GM19238 (cell line): ENCODE data around the gene TASP1.

ENCODE experiments used
- DNase-seq: peaks from one replicate; pipeline ENCODE4 v3.0.0; 2011; ENCODE audit warnings: low spot score; ENCODE audit not compliant: insufficient read length

Gene TASP1

DNA sequence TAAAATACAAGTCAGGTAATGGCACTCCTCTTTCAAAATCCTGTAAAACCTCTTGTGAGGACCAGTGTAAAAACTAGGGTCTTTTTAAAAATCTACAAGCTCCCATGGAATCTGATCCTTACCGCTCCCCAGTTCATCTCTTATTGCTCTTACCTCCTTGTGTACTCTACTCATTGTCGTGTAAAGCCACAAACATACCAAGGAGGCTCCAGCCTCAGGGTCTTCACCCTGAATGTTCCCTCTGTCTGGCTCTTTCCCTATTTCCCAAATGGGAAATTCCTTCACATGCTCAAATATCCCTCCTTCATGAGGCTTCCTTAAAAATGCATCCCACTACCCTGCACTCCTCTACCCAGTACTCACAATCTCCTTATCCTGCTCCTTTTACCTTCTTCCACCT, 67.1 kb downstream of the TASP1 start:
- DNase-seq = no peak

DNA sequence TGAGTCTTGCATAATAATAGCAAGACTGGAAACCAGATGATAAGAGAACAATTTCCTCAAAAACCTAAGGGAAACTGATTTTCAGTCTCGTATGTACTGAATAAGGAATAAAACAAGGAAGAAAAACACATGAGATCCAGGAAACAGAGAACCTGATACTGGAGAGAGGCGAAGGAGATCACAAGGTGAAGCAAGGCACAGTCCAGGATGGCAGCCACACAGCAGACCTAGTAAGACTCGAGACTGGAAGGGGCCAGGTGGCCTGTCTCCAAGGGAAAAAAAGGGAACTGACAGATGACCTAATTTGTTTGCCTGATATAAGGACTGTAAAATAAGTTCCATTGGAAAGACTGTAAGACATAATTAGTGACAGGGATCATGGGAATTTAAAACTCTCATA, 71.1 kb downstream of the TASP1 start:
- DNase-seq = no peak

DNA sequence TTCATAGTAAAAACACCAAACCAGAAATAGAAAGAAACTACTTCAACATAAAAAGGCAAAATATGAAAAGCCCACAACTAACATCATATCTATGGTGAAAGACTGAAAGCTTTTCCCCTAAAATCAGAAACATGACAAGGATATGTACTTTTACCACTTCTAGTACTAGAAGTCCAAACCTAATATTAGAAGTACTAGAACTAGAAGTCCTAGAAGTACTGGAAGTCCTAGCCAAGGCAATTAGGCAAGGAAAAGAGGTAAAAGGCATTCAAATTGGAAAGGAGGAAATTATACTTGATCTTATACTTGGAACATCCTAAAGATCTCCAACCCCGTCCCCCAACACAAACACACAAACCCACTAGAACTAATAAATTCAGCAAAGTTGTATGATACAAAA, 74.9 kb downstream of the TASP1 start:
- no peak for DNase-seq

DNA sequence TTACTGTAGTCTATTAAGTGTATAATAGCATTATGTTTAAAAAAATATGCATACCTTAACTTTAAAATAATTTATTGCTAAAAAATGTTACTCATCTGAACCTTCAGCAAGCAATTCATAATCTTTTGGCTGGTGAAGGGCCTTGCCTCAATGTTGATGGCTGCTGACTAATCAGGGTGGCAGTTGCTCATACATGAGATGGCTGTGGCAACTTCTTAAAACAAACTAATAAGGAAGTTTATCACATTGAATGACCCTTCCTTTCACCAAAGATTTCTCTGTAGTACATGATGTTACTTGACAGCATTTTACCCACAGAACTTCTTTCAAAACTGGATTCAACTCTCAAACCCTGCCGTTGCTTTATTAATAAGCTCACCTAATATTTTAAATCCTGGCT, 84.0 kb downstream of the TASP1 start:
- no peak for DNase-seq

GRCh38 chr20:13554076-13554475, 84.7 kb downstream of the TASP1 start:
- DNase-seq = no peak

GRCh38 chr20:13552061-13552460, 86.7 kb downstream of the TASP1 start:
- DNase-seq = no peak

DNA sequence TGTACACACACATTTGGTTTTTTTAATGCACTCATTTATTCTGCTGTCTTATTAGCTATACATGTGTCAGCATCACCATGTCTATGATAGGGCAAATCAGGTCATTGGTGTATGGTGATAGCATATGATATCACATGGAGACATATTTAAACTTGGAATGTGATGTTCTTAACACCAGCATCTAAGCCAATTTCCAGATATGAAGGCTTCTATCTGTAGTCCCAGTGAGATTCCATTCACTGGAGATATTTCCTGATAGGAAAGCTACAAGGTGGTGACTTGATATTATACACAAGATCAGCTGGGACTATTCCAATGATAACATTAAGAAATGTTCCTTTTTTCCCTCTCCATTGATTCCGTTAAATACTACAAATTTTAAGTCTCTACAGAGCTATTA, 89.3 kb downstream of the TASP1 start:
- no peak for DNase-seq

DNA sequence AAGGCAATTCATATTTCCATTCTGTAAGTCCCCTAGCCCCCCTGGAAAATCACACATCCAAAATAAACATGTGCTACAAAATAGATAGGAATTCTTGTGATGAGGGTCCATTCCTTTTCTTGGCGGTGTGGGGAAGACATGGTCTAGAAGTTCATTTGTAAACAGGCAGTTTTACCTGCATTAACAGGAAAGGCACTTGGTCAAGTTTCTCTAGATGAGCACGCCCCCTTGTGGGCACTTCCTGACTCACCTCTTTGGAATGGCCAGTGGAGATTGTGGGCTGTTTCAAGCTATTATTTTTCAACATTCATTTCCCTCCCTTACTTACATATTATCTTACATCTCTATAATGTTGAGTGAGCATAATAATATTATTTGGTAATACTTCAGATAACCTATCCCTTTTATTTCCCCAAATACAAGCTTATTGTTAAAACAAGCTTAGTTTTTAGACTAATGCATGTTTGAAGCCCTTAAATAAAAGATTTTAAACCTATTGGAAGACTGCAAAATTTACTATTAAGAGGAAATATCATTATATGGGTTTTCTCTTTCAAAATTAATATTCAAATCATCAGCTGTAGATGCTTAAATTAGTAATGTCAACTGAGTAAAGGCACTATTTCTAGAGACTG, 92.1 kb downstream of the TASP1 start:
- DNase-seq = peak; percentile 5

- DNase-seq = no peak
Measured at GRCh38 chr20:13545790-13546189, 92.9 kb downstream of the TASP1 start.

DNA sequence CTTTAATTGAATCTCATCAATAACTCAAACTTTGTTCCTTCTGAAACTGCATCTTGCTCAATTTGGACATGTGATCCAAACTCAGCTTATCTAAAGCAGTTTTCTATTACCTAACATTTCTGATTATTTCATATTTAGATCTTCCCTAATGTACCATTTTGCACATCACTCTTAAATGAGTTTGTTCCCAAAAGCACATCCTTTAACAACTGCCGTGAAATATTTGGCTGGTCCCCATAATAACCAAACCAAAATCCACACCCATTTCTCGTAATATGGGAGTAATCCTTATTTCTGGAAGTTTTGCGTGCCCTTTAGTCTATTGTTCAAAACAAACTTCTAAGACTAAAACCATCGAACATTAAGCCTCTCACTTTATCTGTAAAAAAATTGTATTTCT, 94.9 kb downstream of the TASP1 start:
- DNase-seq = no peak

GRCh38 chr20:13535627-13536026, 103.1 kb downstream of the TASP1 start:
- no peak for DNase-seq

DNA sequence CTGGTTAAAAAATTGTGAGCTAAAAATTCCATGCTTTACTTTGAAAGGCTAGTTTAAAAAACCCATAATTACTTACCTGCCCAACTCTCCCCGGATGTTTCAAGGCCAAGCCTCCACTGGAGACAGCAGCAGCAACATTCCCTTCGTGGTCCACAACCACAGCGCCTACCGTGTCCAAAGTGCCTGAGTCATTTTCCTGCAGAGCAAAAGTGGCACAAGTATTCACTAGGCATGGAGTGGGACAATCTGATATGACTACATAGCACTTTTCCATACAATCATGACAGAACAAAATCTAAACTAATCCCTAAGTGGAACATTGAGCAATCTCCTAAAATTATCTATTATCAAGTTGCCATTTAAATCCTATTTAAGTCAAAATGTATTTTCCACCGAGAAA, 104.8 kb downstream of the TASP1 start:
- DNase-seq = no peak

DNA sequence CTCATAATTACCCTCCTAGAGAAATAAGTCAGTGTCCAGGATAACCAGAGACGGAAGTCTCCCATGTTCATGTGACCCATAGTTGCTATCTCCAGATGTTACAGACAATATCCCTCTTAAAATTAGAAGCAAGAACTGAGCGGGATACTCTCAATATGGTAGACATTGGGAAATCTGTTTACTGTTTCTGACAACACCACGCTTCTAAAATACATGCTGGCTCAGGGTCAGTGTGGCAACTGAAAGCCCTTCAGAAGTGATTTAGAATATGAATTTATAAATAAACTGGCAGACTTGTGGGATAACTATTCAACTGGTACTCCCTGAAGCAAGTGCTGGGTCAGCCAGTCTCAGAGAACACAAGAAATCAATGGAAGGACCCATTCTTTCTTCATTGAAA, 108.6 kb downstream of the TASP1 start:
- no peak for DNase-seq

GRCh38 chr20:13526551-13526950, 112.2 kb downstream of the TASP1 start:
- no peak for DNase-seq

- no peak for DNase-seq
Measured at GRCh38 chr20:13525225-13525940, 113.3 kb downstream of the TASP1 start.

- no peak for DNase-seq
Measured at GRCh38 chr20:13524339-13524738, 114.4 kb downstream of the TASP1 start.

DNA sequence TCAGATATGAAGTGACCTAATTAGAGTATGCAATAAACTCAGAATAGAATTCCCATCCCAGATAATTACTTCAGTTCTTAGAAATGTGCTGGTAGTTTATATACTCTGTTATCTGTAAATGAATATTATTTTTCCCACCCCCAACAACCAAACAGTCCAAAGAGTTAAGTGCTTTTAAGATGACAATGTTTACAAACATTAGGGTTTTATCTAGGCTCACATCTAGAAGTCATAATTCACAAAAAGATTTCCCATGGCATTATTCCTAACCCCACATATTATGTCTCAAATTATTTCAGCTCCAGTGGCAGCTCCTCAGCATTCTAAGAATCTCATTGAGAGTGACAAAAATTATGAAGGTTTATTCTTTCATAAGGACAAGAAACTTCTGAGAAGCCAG, 120.9 kb downstream of the TASP1 start:
- DNase-seq = no peak

DNA sequence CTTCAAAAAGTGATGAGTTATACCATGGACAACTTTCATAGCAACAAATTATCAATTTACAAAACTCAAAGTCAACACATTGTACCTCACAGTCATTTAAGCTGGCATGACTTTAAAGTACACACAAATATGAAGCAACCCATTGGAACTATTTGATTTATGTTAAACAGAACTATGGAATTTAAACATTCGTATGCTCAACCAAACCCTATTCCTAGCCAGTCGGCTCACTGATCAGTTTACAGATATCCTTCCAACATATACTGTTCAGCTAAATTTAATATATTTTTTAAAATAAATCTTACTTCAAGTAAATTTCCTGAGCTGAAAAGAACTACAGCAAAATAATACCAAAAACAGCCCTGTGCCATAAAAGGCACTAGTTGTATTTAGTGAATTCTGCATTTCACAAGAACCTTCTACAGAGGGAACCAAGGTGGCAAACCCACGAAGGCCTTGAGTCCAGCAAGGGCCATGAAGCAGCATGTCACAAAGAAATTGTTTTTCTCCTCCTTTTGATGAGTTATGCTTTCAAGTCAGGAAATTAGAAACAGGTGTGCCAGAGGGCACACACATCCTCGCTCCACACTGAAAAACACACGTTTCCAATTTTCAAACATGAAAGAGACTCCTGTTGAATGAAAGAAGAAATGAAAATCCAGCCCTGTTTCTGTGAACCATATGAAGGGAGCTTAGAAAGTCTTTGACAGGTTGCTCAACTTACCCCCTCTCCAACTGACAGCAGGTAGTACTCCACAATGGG, 122.8 kb downstream of the TASP1 start:
- no peak for DNase-seq

DNA sequence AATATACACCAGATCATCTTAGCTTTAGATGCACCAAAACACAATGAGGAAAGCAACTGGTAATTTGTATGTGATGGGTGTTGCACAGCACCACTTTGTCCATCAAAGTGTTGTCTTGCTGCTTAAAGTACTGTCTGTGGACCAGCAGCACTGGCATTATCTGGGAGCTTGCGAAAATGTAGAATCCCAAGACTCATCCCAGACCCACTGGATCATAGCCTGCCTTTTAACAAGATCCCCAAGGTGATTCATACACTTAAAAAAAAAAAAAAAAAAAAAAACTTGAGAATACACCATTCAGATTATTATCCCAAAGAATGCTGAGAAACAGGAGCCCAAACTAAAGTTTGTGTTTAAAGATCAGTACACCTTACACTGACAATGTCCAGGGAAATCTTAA, 123.4 kb downstream of the TASP1 start:
- DNase-seq = no peak

DNA sequence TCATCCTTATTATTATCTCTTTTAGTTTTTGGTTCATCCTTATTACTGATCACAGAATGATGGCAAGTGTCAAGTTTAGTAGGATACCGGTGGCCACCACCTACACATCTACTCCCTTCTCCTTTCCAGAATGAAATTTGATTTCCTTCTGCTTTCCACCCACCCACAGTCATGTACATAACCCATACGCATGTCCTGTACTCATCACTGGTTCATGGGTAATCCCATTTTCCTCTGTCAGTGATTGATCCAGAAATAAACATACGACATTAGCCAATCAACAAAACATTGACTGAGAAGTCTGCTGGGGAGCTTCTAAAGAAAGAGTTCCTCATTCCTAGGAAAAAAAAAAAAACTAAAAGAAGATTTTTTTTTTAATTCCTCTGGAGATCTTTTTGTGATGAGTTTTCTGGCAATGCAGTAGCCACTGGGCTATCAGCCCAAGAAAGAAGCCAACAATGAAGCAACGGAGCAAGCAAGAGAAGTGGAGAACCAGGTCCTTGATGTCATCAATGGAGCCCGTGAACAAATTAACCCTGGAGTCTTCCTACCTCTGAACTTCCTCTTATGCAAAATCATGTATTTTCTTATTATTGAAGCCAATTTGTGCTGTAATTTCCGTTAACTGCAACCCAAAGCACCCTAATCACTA, 127.8 kb downstream of the TASP1 start:
- no peak for DNase-seq

- DNase-seq = no peak
Measured at GRCh38 chr20:13507646-13508045, 131.1 kb downstream of the TASP1 start.

- no peak for DNase-seq
Measured at GRCh38 chr20:13501500-13501899, 137.2 kb downstream of the TASP1 start.
